Glomerular endothelial cell (primary cell): ENCODE data around the gene KLHL1. TPM values are rescaled to one million over a fixed set of nuclear protein-coding genes. Genes with fewer than 3 reads are reported as not detected.
A peak's percentile ranks its signal among the peaks of the same experiment; 100 is the strongest.

Source experiments
- DNase-seq: peaks from one replicate; pipeline ENCODE4 v3.0.0-alpha.2; 2011; ENCODE audit warnings: low read depth, low spot score; ENCODE audit errors: extremely low read depth
- total RNA-seq: library from RNA; depleted of rRNA; stranded (reverse); fragments of >200 nt; gene quantifications from 2 replicates; pipeline ENCODE4 v1.2.3, GENCODE V29; 2015

Gene KLHL1
- total RNA-seq, 1 donor from 2014 or later: not detected

DNA sequence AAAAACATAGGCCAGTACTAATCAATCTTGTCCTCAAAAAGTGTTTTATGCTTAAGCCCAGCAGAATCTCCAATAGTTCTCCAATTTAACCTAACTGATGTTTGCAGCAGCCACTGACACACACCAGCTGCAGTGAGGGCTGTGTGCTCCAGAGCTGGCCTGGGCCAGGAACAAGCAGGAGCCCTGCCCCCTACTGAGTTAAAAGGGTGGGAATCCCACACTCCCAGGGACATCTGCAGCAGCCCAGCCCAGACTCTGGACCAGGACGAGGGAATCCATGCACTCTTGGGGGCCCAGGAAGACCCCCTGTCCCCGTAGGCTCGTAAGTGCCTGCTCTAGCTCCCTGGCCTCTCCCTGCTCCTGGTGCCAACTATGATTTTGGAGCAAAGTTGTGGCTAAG, 92.1 kb downstream of the KLHL1 start:
- no peak for DNase-seq

- DNase-seq: no peak
Measured at GRCh38 chr13:70014337-70014736, 93.9 kb downstream of the KLHL1 start.

DNA sequence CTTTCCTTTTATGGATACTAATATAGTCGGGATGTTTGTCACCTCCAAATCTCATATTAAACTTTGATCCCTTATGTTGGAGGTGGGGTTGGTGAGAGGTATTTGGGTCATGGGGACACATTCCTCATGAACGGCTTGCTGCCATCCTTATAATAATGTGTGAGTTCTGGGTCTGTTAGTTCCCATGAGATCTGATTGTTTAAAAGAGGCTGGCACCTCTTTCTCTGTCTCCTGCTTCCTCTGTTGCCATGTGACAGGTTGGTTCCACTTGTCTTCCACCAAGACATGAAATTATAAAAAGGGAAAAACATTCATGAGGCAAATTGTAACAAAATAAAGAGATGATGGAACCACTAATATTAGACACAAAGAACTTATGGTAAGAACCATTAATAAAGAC, 108.4 kb downstream of the KLHL1 start:
- no peak for DNase-seq

DNA sequence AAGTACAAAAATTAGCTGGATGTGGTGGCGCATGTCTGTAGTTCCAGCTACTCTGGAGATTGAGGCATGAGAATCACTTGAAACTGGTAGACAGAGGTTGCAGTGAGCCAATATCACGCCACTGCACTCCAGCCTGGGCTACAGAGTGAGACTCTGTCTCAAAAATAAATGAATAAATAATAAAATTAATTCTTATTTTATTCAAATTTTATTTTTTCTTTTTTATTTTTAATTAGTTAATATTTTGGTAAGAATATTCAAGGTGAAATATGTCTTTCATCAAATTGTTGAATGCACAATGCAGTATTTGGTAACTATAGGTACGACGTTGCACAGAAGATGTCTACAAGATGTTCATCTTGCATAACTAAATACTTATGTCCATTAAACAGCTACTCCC, 111.2 kb downstream of the KLHL1 start:
- no peak for DNase-seq

DNA sequence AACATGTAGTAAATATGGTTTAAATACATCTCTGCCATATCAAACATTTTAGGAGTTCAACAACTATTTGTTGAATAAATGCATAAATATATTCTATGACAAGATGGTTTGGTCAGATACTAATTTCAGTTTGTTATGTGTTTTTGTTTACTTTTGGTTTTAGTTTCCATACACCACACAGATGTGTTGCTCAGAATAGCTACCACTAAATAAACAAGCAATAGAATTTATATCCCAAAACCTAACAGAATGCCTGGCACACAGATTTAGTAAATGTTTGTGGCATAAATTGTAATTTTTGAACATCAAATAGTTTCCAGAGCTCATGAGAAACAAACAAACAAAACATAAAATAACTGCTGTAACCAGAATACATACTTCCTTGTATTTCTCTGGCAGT, 127.5 kb downstream of the KLHL1 start:
- DNase-seq: no peak

DNA sequence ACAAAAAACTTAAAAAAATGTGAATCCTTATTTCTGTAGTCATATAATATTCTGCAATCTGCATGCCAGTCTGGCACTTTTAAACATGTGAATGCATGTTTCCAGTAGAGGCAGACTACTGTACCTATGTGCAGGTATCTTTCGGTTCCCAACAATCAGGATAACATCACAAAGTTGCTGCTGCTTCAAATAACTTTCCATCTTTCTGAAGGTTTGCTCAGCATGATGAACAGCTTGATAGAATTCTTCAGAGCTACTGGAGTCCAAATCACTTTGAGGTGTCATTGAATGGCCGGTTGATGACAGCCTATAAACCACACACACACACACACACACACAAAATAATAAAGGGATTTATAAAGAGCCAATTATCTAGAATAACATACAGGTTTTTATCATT, 132.8 kb downstream of the KLHL1 start:
- DNase-seq: no peak

DNA sequence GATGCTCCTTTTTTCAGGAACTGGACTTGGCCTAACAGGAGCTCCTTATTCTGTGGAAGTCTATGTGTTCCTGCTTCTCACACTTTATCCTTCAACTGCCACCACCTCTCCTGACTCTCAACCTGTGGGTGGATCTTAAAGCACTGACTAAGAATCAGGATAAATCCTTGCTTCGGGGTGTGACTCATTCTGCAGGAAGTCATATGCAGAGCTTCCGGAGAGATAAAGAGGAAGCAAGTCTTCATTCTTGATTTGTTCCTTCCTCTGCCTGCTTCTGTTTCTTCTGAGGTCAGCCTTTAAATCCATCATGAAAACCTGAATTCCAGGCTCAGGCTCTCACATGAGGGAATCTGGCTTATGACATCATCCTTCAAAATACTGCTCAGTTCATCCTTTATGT, 137.7 kb downstream of the KLHL1 start:
- peak; percentile 79 for DNase-seq

GRCh38 chr13:69959046-69959445, 149.2 kb downstream of the KLHL1 start:
- DNase-seq: no peak

DNA sequence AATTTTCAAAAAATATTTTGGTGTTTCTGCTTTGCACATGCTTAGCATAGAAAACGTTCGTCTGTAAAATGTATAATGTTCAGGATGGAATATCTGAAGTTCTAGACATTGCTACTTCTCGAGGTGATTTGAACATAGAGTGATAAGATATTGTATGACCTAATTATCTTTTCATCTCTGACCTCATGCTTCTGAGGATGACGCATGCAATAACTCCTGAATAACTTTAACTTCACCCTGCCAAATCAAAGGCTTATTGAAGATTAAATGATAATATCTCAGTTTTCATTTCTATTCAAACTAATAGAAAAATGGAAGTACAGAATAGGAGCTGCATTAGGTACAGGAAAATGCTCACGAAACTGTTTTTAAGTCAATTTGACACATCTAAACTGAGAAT, 151.4 kb downstream of the KLHL1 start:
- DNase-seq: no peak

DNA sequence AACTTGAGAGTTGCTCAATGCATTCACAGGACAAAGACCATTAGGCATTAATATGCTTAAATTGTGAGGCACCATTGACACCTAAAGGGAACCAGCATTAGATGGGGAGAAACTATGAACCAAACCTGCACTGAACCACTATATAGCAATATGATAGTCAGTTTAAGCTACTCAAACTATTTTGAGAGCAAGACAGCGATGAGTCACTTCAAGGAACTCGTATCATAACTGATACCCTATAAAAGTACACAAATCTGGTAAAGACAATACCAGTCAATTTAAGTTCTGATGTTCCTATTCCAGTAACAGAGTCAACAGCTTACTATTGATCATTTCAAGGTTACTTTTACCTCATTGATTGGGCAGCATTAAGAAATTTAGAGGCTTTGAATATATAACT, 151.9 kb downstream of the KLHL1 start:
- no peak for DNase-seq

GRCh38 chr13:69955271-69955670, 153.0 kb downstream of the KLHL1 start:
- DNase-seq: no peak

DNA sequence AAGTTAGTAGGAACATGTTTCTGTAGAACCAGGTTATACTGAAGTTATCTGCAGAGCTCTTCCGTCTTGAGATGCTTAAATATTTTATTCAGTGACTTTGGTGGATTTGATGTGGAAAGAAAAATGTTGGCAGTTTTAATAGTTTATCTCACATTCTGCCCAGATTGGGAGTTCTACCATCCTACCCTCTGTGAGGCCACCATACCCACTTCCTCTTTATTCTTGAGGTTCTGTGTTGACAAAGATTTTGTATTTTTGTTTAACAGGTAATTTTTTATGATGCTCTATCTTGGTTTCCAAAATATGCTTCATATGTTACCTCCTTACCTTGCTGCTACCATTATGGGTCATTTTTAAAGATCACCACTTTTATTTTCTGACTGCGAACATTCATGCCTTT, 156.8 kb downstream of the KLHL1 start:
- no peak for DNase-seq

DNA sequence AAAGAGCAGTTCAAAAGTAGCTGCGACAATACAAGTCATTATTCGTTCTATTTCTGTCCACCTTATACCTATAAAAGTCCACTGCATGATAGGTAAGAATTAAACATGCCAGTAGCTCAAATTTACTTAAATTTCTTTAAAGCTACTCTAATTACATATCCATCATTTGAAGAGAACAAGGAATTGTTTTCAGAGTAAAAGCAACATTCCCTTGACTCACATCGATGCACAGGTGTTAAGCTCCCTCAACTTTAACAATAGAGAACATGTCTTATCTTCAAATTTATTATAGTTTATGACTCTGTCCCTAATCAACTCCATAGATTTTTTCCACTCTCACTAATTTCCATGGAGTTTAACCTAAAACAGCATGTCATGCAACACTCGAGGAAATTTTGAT, 158.1 kb downstream of the KLHL1 start:
- DNase-seq: no peak

DNA sequence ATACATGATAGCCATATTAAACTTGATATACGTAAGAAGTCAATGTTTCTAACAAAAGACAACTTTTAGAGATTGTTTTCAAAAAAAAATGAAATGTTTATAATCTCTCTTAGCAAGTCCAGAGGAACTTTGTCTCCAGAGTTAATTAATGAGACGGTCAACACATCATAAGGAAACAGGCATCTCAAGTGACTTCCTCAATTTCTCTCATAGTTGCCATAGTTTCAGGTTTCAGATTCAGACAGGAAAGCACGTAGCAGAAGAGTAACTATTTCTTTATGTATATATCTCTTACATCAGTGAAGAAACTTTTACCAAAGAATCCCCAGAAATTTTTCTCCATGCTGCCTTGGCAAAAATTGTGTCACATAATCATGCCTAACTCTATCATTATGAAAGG, 160.2 kb downstream of the KLHL1 start:
- peak; percentile 54 for DNase-seq

DNA sequence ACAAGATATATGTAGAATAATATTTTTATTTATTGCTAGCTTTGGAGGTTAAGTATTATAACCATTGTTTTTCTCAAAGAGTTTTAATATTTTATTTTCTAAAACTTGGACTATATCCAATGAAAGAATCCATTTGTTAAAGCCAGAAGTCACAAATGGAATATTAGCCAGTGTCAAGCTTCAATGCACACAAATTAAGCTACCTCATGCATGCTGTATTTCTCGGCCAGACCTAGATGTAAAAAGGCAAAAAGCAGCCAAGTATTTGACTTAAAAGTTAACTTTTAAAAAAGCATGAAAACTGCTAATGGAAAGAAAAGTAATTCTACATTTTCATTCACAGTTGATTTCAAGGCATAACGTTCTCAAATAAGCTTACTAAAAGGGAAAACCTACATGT, 160.7 kb downstream of the KLHL1 start:
- DNase-seq: no peak

DNA sequence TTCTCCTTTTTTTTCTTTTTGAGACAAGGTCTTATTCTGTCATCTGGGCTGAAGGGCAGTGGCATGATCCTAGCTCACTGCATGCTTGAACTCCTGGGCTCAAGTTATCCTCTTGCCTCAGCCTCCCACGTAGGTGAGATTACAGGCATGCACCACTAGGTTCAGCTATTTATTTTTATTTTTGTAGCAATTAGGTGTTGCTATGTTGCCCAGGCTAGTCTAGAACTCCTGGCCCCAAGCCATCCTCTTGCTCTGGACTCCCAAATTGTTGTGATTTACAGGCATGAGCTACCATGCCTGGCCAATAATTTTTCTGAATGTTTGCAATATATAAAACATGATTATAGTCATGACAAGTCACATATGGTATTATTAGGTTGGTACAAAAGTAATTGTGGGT, 161.7 kb downstream of the KLHL1 start:
- DNase-seq: no peak

GRCh38 chr13:69935043-69935442, 173.2 kb downstream of the KLHL1 start:
- no peak for DNase-seq

- no peak for DNase-seq
Measured at GRCh38 chr13:69928262-69928661, 180.0 kb downstream of the KLHL1 start.

DNA sequence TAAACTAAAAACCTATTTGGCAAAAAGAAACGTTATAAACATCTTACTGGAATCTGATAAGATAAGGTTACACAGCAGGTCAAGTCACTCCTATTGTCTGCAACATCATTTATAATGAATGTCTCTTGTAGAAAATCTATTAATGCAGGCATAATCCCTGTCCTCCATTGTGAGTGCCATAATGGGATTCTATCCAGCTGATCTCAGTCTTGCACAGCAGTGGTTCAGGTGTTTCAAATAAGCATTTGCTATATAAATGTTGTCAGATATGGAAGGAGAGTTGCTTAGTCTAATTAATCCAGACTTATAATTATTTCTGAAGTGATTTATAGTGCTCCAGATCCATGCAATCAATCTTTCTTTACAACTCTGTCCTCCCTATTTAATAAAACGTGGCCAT, 187.1 kb downstream of the KLHL1 start:
- DNase-seq: no peak

DNA sequence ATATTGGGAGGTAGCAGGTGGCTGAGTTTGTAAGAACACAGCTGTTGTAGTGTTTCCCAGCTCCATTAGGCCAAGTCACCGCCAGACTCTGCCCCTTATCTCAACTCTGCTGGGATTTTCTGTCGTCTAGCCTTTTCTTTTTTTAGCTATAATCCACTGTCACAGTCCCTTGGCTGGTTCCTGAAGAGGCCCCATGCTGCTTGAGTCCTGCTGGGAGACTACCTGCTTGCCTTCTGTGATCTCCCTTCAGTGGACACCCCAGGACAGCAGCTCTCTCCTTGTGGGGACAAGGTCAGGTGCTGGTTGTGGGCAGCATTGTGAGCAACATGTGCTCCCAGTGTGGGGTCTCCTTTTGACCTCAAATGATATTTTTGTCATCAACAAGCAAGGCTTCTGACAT, 195.6 kb downstream of the KLHL1 start:
- DNase-seq: no peak

DNA sequence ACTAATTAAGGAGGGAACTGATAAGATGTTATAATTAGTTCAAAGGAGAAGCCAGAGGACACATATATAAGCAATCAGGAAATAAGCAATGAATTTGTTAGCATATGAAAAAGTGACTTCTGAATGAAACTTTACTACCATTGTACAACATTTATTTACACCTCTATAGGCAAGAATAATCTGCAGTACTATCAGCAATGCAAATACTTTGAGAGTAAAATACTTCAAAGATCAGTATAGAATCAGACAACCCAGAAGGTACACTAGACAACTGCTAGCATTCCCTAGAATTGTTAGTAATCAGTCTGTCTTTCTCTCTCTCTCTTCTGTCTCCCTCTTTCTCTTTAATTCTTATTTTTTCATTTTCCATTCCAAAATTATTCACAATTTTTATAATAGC, 197.5 kb downstream of the KLHL1 start:
- no peak for DNase-seq

GRCh38 chr13:69904784-69905183, 203.5 kb downstream of the KLHL1 start:
- no peak for DNase-seq

DNA sequence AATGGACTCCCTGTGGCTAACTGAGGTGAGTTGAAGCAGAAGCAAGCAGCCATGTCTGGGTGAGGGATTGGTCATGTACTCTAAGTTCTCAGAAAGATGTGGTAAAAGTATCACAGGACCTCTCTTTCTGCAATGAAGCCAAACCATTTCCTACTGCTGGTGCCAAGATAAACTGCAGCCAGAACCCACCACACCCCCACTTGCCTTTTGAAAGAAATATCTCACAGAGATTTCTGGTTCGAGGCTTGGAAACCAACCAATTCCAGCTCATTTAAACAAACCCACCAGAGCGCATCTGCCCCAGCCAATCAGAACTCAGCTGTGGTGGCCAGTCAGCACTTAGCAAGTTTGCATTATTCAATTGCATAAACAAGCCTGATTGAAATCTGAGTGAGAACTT, 205.2 kb downstream of the KLHL1 start:
- no peak for DNase-seq

DNA sequence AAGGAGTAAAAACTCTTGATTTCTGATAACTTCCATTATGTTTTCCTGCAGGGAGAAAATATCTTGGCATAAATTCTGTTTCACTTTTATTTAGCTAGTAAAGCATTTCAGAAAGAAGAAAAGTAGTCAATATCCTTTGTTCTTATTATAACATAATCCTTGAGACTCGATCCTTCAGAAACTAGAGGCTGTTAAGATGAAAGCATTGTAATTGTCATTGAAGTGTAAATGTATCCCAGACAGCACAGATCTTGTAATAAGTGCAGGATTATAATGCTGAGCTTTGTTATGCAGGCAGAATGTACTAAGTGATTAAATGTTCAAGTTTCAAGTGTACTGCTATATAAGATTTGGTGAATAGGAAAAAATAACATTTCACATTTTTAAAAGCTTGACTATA, 225.8 kb downstream of the KLHL1 start:
- DNase-seq: no peak
